HS-5 (cell line): ENCODE data around the gene TRPM3.

Experiments used
- DNase-seq: peaks from one replicate; pipeline ENCODE4 v3.0.0-alpha.2; 2012; ENCODE audit warnings: low read depth

The TRPM3 gene

DNA sequence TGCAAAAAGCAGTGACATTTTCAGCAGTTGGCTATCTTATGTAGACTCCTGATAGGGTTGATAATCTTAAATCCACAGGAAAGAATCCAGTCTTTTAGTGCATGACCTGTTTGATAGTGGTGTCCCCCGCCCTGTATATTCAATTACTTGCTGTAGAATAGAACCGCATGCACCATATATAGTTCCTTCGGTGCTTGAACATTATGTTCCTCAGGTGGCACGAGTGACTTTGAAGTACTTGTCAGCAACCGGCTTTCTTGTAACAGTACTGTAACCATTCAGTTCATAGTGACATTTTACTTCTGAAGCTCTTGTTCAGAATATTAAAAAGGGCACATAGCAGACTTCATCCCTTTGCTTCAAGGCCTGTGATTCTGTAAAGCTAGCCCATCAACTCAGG is 543.8 kb downstream of the TRPM3 start:
- no peak for DNase-seq

DNA sequence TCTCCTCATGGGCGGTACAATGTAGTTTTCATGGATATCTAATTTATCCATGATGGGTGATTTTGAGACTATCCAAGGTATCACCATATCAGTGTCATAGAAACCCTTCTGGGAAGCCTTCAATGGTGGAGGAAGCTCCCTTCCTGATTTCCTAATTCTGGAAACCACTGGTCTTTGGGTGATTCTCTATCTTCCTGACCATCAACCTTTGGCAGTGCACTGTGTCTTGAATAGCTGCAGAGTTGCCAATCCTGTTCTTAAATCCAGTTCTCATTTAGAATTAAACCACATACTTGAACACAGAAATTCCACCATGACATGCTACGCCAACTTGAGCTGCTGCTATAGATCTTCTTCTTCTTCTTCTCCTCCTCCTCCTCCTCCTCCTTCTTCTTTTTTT is 545.3 kb downstream of the TRPM3 start:
- DNase-seq = no peak

DNA sequence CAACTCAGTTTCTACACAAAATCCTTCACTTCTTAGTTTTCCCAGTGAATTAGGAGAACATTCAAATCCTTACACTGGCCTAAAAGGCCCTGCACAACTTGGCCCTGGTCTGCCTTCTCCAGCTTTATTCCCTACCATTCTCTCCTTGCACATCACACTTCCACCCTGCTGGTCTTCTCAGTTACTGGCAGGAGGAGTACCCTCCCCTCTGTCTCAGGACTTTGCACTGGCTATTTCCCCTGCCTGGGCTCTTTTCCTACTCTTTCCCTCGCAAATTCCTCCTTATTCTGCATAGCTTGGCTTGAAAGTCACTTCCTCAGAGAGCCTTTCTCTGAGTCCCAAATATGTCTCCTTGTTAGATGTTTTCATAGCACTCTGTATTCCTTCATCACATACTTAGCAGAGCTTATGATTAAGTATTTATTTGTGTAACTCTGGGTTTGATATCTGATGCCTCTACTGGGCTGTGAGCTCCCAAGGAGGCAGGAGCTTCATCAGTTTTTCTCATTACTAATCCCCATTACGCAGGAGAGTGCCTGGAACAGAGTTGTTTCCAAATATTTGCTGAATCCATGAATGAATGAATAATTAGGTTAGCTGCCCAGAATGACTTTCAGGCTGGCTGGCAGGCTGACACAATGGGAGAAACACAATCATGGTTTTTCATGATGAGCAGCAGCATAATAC is 547.1 kb downstream of the TRPM3 start:
- no peak for DNase-seq

DNA sequence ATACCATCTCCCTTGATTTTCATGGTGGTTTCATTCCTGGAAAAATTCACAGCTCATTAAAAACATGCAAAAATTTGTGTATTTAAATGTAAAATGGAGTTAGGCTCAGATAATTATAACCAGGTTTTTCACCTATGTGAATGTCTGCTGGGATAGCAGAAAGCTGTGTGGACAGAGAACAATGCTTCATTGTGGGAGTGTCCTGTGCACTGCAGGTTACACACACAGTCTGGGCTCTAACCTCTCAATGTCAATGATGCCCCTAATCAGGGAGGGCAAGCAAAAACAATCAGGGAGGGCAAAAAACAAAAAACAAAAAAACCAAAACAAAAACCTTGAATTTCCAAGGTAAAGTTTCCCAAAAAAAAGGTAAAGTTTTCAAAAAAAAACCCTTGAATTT is 548.1 kb downstream of the TRPM3 start:
- no peak for DNase-seq

DNA sequence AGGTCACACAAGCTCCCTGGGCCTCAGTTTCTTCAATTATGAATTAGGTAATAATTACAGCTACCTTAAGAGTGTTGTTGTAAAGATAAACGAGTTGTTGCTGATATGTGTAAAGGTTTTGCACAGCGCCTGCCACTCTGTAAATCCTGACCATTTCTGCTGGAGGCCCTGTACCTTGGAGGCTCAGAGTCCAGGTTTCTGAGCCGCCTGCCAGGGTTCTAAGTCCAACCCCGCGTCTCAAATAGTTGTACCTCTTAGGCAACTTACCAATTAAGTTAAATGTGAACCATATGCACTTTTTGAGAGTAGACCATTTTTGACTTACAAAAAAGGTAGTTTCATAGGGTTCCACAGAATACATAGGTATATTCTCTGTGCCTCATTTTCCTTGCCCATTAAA is 550.2 kb downstream of the TRPM3 start:
- no peak for DNase-seq

DNA sequence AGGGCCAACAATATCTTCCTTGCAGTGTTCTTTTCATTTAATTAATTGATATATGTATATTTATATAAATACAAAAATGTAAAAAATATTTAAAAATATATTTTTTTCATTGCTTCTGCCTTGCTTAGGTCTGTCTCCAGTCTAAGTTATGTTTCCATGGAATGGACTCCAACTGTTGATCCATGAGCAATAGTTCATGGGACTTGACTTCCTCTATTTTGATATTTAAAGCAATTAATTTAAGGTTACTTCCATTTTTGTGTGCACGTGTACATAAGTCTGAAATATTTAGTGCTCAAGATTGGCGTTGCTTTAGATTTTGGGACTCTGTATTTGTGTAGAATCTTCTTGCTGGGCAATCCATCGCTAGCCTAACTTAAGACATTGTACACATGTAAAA is 551.6 kb downstream of the TRPM3 start:
- DNase-seq = no peak

DNA sequence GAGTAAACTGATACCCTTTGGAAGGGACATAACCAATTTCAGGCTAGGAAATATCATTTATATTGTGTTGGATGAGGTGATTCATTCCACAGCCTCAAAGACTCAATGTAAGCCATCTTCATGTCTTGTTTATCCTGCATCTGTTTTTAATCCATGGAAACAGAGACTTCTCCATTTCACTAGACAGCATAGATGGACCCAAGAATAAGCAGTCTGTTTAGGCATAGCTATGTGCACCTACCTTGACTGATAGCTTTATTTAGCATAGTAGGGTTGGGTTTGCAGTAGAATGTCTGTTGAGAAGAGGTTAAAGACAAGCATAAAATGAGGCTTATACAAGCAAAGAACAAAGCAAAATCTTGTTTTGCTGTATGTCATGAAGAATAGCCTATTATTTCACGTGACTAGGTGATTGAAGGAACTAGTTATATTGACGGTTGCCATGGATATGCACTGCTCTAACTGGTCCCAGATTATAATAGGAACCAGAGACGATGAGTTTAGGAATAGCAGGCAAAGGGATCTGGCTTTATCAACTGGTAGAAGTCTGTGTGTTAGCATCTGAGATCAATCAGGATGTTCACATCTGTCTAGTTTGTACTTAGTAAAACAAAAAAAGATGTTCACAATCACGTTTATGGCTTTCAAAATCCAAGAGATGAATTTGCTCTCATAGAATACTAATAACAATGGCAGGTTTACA is 552.2 kb downstream of the TRPM3 start:
- no peak for DNase-seq

DNA sequence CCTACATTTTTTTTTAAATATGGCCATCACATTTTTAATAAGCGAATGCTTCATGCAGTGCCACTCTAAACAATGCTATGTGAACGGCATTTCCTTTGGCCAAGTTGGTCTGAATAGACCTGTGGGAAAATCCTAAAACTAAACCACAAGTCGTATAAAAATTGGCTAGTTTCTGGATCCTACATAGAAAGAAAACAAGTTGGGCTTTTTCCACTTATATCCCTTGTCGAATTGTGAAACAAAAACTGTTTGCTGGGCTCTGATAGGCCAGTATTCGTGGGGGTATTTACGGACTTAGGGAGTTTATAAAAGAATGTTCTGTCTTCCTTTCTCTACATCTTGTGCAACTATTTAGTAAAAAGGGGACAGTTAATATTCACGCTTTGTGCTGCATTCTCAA is 553.9 kb downstream of the TRPM3 start:
- DNase-seq = no peak

DNA sequence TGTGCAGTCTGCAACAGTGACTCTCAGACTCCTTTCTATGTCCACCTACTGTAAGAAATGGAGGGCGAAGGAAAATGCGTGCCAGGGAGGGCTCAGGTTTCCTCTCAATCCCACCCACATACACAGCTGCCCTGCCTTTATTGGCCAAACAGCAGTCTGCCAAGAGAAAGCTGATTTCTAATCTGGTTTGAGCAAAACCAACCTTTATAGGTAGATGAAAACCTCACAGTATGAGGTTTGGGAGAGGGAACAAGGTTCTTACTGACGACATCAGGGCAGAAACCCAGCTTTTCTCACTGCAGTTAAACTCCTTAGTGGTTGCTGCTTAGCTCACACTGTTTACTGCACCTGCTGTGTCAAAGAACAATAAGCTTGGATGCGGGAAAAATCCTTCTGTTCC is 554.7 kb downstream of the TRPM3 start:
- DNase-seq = no peak

DNA sequence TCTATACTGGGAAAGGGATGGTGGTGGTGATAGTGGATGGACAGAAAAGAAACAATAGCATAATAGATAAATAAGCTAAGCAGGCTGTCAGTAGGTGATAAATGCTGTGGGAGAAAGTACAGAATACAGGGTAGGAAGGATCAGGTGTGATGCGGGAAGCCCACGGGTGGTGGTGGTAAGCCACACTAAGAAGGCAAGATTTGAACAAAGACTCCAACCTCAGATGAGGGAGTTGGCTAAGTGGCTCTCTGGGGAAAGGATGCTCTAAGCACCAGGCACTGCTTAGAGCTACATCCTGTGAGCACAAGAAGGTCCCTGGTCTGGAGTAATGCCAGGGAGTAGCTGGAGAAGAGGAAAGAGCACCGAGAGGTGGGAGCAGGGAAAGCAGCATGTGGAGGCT is 555.4 kb downstream of the TRPM3 start:
- DNase-seq = no peak

DNA sequence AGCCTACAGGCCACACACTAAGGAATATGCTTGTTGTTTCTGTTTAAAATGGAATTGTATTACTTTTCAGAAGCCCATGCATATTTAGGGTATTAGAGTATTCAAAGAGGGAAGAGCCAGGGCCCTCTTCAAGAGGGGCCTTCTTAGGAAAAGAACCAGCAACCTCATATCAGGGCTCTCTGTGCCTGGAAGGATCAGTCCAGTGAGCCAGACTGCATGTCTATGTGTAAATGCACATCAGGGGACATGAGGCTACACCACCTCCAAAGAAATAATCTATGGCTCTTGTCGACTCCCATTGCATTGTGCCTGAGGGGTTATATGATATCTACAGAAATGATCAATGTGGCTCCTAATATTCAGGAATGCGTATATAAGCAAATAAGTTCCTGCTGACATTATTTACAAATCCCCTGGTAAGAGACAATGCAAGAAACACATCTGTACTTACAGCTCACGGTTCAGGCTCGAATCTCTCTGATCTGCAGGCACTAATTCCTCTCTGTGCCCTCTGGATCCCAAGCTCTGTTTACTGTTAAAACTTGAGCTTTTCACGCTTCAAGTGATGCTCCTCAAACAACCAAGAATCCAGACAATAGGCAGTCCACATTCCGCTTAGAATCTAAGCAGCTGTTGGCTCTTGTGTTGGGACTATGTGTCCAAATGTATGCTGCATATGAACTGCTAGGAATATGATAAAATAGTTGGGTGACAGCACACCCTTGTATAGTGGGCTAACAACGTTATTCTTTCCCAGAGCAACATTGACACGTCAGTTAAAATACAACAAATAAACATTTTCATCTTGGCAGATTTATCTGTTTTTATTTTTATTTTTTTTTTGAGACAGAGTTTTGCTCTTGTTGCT is 556.7 kb downstream of the TRPM3 start:
- no peak for DNase-seq

DNA sequence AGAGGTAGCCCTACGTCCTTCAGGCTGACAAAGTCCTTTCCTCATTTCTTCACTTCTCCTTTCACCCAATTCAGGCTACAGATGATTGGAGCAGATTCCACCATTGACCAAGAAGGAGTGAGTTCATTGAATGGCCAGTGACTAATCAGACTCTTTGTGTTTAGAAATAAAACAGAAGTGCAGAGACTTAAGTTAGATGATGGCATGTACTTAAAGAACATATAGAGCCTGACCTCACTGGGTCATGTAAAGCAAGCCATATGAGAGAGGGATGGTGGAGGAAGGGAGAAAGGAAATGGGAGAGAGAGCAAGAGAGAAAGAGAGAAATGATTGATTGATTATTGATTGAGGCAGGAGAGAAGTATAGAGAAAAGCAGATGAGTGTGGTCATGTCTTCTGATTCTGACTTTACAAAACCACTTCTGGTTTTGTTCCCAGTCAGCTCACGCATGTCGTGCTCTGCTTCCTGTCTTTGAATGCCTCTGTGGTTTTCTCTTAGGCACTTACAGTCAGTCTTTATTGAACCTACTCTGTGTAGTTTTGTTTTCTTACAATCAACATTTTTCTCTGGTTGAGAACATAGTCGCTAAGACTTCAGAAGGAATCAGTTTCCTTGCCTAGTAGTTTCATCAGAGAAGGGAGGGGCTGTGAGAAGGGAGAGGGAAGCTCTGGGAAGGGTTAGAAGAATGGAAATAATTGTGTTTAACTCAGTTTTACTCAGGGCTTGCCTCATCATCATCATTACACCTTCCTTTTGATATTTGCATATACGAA is 557.8 kb downstream of the TRPM3 start:
- no peak for DNase-seq

DNA sequence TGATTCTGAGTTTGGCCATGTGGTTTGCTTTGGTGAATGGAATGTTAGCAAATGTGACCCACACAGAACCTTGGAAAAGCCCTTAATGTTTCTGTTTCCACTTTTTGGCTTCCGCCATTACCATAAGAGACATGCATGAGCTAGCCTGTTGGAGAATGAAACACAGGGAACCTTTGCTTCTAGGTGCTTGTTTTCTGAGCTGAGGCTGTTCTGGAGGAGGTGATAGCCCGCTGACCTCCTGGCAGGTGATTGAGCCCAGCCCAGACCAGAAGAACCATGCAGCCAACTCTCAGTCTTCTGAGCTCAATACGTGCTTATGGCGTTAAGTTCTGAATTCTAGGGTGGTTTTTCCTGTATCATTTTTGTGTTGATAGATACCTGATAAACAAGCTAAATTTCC is 558.4 kb downstream of the TRPM3 start:
- no peak for DNase-seq

DNA sequence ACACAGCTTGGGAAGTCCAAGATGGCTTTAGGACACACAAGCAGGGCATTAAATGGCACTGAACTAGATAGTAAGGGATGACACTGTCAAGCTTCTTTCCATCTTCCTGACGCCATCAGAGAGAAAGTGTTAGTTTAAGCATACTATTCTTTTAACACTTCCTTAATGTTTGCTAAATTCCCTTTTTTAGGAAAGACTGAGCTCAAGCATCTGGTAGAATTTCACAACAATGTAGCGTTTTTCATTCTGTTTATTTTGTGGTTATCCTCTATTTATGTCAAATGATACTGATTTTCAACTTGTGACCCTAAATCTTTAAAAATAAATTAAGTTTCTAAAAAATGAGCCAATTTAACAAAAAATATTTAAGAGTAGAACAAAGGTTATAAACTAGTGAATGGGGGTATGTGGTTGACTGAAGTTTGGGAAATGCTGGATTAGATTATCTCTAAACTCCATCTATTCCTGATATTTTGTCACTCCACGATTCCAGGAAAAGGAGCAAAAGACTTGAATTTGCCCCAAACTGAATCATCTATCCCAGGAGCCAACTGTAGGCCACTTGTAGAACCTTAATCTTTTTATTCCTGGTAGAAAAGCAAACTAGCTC is 559.5 kb downstream of the TRPM3 start:
- DNase-seq = no peak

DNA sequence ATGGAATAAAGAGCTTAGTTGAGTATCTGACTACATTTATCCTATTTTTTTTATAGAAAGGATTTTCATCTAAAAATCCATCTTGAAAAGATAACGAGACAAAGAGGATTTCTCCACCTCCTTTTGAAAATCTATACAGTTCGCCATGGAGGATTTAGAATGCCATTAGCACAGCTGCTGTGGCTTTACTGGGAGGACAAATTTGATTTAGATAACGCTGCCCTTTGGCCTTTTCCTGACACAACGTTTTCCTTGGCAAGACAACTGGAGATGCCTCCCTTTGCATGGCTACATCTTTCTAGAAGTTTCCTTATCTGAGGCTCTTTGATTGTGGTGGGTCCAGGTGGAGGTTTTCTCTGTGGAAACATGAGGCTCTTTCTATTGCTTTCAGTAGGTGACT is 560.3 kb downstream of the TRPM3 start:
- DNase-seq = no peak

DNA sequence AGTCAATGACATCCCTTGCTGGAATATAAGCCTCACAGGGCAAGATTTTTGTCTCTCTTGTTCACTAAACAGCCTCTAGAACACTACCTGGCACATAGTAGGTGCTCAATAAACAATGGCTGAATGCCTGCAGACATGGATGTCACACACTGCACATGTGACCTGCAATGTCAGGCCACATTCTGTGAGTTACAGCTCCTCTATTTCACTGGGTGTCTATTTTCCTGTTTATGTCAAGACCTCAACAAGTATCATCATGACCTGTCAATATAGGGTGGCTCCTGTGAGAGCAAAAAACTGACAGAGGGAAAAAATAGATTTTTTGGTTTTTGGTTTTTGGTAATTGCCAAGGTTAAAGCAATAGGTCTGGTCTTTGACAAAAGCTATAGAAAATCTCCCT is 562.3 kb downstream of the TRPM3 start:
- DNase-seq = no peak

DNA sequence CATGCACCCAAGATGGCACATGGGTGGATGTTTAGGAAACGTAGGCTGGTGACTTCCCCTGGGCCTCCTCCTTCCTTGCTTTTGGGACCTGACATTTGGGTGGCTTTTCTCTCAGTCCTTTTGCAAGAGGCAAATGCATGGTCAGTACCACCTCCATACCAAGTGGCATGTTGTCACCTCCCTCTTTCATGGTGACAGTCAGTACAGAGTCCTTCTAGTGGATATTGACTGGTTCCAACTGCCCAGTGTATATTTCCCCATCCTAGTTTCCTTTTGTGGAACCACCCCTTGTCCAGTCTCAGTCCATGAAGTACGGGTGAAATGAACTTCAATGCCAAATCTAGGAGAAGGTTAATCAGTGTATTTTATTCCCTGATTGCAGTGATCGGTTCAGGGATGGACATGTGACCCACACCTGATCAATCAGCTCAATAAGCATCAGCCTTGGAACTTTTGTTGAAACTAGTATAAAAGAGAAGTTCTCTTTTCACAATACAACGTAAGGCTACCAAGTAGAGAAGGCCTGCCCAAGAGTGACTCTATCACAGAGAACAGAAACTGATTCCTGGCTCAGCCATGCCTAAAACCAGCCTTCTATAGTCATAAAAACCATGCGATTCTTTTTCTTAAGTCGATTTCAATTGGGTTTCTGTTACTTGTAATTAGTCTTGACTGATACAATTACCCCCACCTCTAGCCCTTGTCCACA is 563.6 kb downstream of the TRPM3 start:
- DNase-seq = no peak

DNA sequence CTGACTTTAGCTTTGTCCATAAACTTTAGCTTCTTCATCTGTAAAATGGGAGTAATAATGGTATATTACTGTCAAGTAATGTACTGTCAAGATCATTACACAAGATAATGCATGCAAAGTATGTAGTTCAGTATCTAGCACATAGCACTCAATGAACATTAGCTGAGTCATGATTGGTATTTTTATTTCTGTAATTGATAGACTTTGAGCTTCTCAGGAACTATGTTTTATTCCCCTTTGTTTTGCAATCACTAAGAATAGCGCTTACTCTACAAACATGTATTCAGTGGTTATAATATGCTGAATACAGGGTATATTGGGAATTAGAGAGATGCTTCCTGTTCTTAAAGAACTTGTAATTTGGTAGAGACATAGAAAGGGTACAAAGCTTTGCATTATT is 564.6 kb downstream of the TRPM3 start:
- DNase-seq = no peak

DNA sequence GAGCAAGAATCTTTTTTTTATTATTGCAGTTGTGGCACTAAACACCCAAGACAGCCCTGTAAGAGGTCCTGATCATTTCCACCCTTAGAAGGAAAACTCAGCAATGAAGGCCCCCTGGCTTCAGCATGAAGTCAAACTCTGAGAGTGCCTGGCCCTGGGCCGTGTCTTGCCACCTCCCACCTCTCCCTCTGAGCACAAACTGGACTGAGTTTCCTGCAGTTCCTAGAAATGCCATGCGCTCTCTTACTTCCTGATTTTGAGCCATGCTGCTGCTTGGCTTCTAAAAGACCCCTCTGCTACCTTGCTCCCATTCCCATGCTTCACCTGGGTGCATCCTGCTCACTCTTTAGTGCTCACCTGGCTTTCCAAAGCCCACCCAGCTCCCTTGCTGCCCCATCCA is 566.5 kb downstream of the TRPM3 start:
- no peak for DNase-seq

DNA sequence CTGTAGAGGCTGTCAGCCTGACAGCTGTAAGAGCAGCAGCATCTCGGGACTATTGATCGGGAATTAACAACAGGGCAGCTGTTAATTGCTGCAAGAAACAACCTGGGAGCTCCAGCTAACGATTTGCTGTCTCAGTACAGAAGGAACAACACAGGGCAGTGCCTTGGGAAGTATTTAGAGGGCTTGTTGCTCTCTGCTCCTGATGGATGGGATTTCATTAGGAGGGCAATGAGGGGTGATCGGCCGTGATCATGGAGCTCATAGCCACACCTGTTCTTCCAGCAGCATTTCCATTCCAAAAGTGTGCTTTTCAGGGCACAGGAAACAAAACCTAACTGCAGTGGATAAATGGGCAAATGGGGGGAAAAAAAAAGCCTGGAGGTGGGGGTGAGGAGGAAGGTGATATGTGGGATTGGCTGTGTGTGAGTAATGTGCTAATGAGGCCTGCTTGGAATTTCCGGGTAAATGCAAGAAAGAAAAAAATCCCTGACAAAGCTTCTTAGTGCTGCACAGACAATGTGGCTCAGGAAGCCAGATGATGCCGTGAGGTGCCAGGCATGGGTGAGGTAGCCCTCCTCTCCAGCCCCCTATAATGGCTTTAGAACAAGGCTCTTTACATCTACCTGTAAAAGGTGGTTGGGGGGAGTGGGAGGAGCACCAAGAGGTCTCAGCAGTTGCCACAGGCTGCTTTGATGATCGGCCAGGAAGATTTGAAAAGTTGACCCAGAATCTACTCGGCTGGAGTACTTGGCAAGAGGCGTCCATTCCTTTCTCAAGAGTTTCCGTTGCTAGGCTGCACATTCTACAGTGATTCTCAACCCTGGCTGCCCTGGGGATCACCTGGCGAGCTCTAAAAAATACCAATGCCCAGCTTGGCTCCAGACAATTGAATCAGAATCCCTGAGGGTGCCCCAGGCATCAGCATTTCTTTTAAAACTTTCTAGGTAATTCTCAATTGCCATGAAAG is 567.4 kb downstream of the TRPM3 start:
- peak; percentile 42 for DNase-seq
